Esophagus squamous epithelium (tissue), 5 donors: Measurements from ENCODE around the gene SUMO1. TPM values are rescaled to one million over a fixed set of nuclear protein-coding genes. Genes with fewer than 3 reads are reported as not detected.

ENCODE experiments used
- DNase-seq: peaks from one replicate; lab custom pipeline; 2025; lab: John Stamatoyannopoulos, UW
- H3K27ac ChIP-seq, 4 donors: fragments of 200-600 bp; sonication (generic); one replicate each; pipeline ENCODE4 v1.5.1; 2016 to 2019; ENCODE audit warnings: mild to moderate bottlenecking in 1 of 4
- H3K27me3 ChIP-seq, 4 donors: fragments of 200-600 bp; sonication (generic); 1 replicate in 3 of 4; 2 replicates in 1 of 4; pipeline versions ENCODE4 v1.5.1 to v1.6.0; 2017 to 2021; ENCODE audit warnings: antibody characterized with exemption in 1 of 4
- H3K36me3 ChIP-seq, 3 donors: fragments of 200-600 bp; sonication (generic); one replicate each; pipeline ENCODE4 v1.5.1; 2016 to 2019
- H3K4me1 ChIP-seq, 3 donors: fragments of 200-600 bp; sonication (generic); one replicate each; pipeline ENCODE4 v1.5.1; 2017 to 2019
- H3K4me3 ChIP-seq, 4 donors: fragments of 200-600 bp; sonication (generic); 1 replicate in 3 of 4; 2 replicates in 1 of 4; pipeline ENCODE4 v1.5.1; 2016 to 2019; ENCODE audit warnings: mild to moderate bottlenecking in 2 of 4, moderate library complexity in 1 of 4
- H3K9me3 ChIP-seq, 3 donors: fragments of 200-600 bp; sonication (generic); one replicate each; pipeline ENCODE4 v1.5.1; 2016 to 2019
- POLR2A ChIP-seq, 4 donors: fragments of 450-650 bp; IDR thresholded peaks; one replicate each; pipeline ENCODE4 v1.6.1; 2017; ENCODE audit warnings: antibody characterized with exemption in 4 of 4, mild to moderate bottlenecking in 4 of 4, moderate library complexity in 3 of 4
- WGBS, 2 donors: methylation state at CpG; one replicate each; pipeline ENCODE4 v1.1.5; 2018; 5-methylcytosine and 5-hydroxymethylcytosine counted together
- intact Hi-C: fragments of 100-400 bp; cut with DNase I; formaldehyde crosslinking; loops from one replicate; pipeline ENCODE4 v1.15.0; 2022
- total RNA-seq, 4 donors: library from RNA; depleted of rRNA; stranded (reverse); fragments of >200 nt; gene quantifications; one replicate each; pipeline ENCODE4 v1.1.0, GENCODE V29; 2016
- TF ChIP-seq, protein P1 (sequence below), 6 experiments: fragments of 450-650 bp in 4 of 6; fragments of 200-600 bp in 2 of 6; sonication (generic) in 2 of 6; IDR thresholded peaks; one replicate each; pipeline ENCODE4 v1.5.1; 2016 to 2019; ENCODE audit warnings: antibody characterized with exemption in 6 of 6, mild to moderate bottlenecking in 4 of 6, moderate library complexity in 4 of 6
- donor health status: DM: yes; HTN: yes; CAD: no.

SUMO1 gene
- total RNA-seq, 4 donors from 2014 or later = 28.8 to 82.6 (median 54.0) TPM

DNA sequence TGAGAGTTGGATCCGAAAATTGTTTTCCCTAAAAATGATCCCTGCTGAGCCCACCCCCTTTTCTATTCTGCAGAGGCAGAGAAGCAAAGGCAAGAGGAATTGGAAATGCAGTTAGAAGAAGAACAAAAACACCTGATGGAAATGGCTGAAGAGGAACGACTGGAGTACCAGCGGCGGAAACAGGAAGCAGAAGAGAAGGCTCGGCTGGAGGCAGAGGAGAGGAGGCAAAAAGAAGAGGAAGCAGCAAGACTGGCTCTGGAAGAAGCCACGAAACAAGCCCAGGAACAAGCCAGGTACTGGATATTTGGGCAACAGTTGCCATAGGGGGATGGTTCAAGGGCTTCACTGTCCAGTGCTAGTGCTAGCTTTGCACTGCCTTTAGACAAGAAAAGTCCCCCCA is 41.7 kb downstream of the SUMO1 start:
- no peak for TF ChIP-seq POLR2A (IDR thresholded peaks at IDR 0.05)
- TF ChIP-seq, protein P1, sequence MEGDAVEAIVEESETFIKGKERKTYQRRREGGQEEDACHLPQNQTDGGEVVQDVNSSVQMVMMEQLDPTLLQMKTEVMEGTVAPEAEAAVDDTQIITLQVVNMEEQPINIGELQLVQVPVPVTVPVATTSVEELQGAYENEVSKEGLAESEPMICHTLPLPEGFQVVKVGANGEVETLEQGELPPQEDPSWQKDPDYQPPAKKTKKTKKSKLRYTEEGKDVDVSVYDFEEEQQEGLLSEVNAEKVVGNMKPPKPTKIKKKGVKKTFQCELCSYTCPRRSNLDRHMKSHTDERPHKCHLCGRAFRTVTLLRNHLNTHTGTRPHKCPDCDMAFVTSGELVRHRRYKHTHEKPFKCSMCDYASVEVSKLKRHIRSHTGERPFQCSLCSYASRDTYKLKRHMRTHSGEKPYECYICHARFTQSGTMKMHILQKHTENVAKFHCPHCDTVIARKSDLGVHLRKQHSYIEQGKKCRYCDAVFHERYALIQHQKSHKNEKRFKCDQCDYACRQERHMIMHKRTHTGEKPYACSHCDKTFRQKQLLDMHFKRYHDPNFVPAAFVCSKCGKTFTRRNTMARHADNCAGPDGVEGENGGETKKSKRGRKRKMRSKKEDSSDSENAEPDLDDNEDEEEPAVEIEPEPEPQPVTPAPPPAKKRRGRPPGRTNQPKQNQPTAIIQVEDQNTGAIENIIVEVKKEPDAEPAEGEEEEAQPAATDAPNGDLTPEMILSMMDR (IDR thresholded peaks at IDR 0.05) = no peak
- no peak overlapping the region for H3K27ac ChIP-seq
- intact Hi-C loops = no loop called here
- no peaks in the 10 kb centered on the region for H3K27me3 ChIP-seq
- H3K4me3 ChIP-seq = no peak overlapping the region
- no peaks in the 10 kb centered on the region for H3K4me1 ChIP-seq
- WGBS, 2 donors = 66 to 73% methylated on average over 6 of the region's 6 CpGs
- H3K9me3 ChIP-seq = no peaks in the 10 kb centered on the region
- no peaks in the 10 kb centered on the region for H3K36me3 ChIP-seq
- no peak for DNase-seq

DNA sequence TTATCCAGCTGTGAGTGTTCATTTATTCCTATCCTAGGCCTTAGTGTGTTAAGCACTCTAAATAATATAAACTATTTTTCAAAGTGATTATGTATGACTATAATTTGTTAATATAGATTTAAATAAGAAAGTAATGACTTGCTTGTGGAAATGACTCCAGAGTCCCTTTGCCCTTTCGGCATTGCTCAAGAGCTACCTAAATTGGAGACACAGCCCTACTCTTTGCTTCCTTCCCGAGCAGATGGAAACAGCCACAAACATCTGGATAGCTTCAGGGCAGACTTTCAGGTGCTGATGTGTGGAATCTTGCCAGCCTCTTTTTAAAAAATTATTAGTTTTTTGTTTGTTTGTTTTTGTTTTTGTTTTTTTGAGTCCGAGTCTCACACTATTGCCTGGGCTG is 44.0 kb downstream of the SUMO1 start:
- DNase-seq = no peak
- no peaks in the 10 kb centered on the region for H3K9me3 ChIP-seq
- no peaks in the 10 kb centered on the region for H3K36me3 ChIP-seq
- whole genome bisulfite sequencing, 2 donors = 61 to 81% methylated on average over 3 of the region's 3 CpGs
- H3K4me3 ChIP-seq = no peak overlapping the region
- no peaks in the 10 kb centered on the region for H3K27me3 ChIP-seq
- intact Hi-C loops = no loop called here
- TF ChIP-seq, protein P1 (IDR thresholded peaks at IDR 0.05) = no peak
- TF ChIP-seq POLR2A (IDR thresholded peaks at IDR 0.05) = no peak
- H3K27ac ChIP-seq = no peak overlapping the region
- no peaks in the 10 kb centered on the region for H3K4me1 ChIP-seq

DNA sequence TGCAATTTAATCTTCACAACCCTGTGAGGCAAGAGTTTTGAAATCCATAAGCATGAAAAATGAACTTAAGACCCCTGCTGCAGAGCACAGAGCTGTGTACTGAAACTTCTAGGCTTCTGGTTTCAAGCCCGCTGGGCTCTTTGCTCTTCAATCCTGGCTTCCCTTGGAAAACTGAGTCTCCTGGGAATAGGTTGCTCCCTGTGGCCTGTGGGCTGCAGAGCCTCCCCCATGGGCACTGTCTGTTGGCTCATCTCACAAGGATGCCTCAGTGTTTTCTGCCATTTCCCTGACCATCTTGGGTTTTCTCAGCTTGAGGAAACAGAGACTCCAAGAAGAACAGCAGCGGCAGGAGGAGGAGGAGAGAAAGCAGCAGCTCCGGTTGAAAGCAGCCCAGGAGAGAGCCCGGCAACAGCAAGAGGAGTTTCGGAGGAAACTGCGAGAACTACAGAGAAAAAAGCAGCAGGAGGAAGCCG is 44.5 kb downstream of the SUMO1 start:
- no peak for DNase-seq
- no peaks in the 10 kb centered on the region for H3K36me3 ChIP-seq
- no peaks in the 10 kb centered on the region for H3K9me3 ChIP-seq
- intact Hi-C loops = no loop called here
- no peak overlapping the region for H3K27ac ChIP-seq
- no peak for TF ChIP-seq POLR2A (IDR thresholded peaks at IDR 0.05)
- H3K4me1 ChIP-seq = no peaks in the 10 kb centered on the region
- no peaks in the 10 kb centered on the region for H3K27me3 ChIP-seq
- H3K4me3 ChIP-seq = no peak overlapping the region
- WGBS, 2 donors = 73 to 78% methylated on average over 6 of the region's 7 CpGs

DNA sequence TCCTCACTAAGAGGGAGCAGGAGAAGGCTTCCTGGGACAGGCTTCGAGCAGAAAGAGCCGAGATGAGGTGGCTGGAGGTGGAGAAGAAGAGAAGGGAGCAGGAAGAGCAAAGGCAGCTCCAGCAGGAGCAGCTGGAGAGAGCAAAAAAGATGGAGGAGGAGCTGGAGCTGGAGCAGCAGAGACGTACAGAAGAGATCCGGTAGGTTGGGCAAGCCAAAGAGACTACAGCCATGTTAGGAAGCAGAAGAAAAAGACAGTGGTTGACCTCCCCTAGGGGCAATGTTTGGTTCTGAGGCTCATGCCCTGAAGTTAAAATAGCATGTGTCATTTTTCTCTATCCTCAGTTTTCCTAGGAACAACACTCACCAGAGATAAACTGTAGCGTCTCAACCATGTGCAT is 45.1 kb downstream of the SUMO1 start:
- no peaks in the 10 kb centered on the region for H3K36me3 ChIP-seq
- intact Hi-C loops = no loop called here
- no peaks in the 10 kb centered on the region for H3K4me1 ChIP-seq
- no peaks in the 10 kb centered on the region for H3K9me3 ChIP-seq
- no peak for TF ChIP-seq POLR2A (IDR thresholded peaks at IDR 0.05)
- TF ChIP-seq, protein P1 (IDR thresholded peaks at IDR 0.05) = no peak
- no peak for DNase-seq
- H3K27me3 ChIP-seq = no peaks in the 10 kb centered on the region
- H3K4me3 ChIP-seq = no peak overlapping the region
- H3K27ac ChIP-seq = no peak overlapping the region
- WGBS, 2 donors = 75 to 86% methylated on average over 5 of the region's 5 CpGs

DNA sequence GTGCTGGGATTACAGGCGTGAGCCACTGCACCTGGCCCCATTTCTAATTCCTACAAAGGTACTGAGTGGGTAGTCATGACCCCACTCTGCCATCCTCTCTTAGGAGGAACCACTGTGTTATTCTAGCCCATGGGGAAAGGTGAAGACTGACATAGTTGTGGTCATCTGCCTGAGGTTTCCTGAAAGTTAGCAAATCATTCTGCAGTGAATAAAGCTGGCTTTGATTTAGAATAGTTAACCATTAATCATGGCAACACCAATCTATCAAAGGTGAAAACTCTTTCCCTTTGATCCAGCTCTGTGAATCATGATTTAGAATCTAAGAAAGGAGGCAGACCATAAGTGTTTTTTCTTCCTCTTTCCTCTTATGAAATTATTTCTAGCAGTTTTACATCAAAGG is 50.8 kb downstream of the SUMO1 start:
- no peaks in the 10 kb centered on the region for H3K9me3 ChIP-seq
- H3K4me1 ChIP-seq = no peaks in the 10 kb centered on the region
- no peak for TF ChIP-seq POLR2A (IDR thresholded peaks at IDR 0.05)
- TF ChIP-seq, protein P1 (IDR thresholded peaks at IDR 0.05) = no peak
- DNase-seq = no peak
- H3K36me3 ChIP-seq = no peaks in the 10 kb centered on the region
- WGBS, 2 donors = 75 to 80% methylated on average over 1 of the region's 1 CpG
- no peak overlapping the region for H3K4me3 ChIP-seq
- peaks cover 0 to 3% (median 0%) of the 10 kb centered on the region in 4 donors for H3K27me3 ChIP-seq
- intact Hi-C loops = no loop called here
- no peak overlapping the region for H3K27ac ChIP-seq
